Fibroblast of villous mesenchyme (primary cell): ENCODE results near the gene STAT2. TPM values are rescaled to one million over a fixed set of nuclear protein-coding genes. Genes with fewer than 3 reads are reported as not detected.

Source experiments
- DNase-seq: peaks from one replicate; pipeline ENCODE4 v3.0.0-alpha.2; 2010; ENCODE audit warnings: low read depth
- H3K4me3 ChIP-seq: 2 replicates; pipeline ENCODE4 v1.5.1; 2011; ENCODE audit warnings: low read depth, mild to moderate bottlenecking, low read length
- CTCF ChIP-seq: IDR thresholded peaks from 2 replicates; pipeline ENCODE4 v1.5.1; 2012; ENCODE audit warnings: low read depth, mild to moderate bottlenecking, low read length; ENCODE audit not compliant: insufficient read depth
- total RNA-seq: library from RNA; depleted of rRNA; stranded (reverse); fragments of >200 nt; gene quantifications from 2 replicates; pipeline ENCODE4 v1.2.3, GENCODE V29; 2012

The STAT2 gene
- total RNA-seq, 1 donor, result 296 TPM

GRCh38 chr12:56321027-56321426 lies 38.9 kb downstream of the STAT2 start:
- no peak for TF ChIP-seq CTCF
- no peak for DNase-seq
- no peak overlapping the region for H3K4me3 ChIP-seq

- no peak overlapping the region for H3K4me3 ChIP-seq
- DNase-seq, result no peak
- TF ChIP-seq CTCF, result no peak
Observed at GRCh38 chr12:56317675-56318074, 42.2 kb downstream of the STAT2 start.

- DNase-seq, result peak; percentile 98
- no peak for TF ChIP-seq CTCF
- peak within 1 kb of the TSS; percentile 84 for H3K4me3 ChIP-seq
Observed at GRCh38 chr12:56315622-56316473, 44.1 kb downstream of the STAT2 start, which contains the start of gene CNPY2. Gene CNPY2 (minus strand): TSS chr12:56315988. CDS start chr12:56315217, 771 bp downstream.

- no peak for TF ChIP-seq CTCF
- no peak for DNase-seq
Observed at GRCh38 chr12:56315249-56315621, 44.7 kb downstream of the STAT2 start.

GRCh38 chr12:56311003-56311402 lies 48.9 kb downstream of the STAT2 start:
- H3K4me3 ChIP-seq, result no peak overlapping the region
- no peak for DNase-seq
- no peak for TF ChIP-seq CTCF

More at GRCh38 chr12:56315249-56315621, 44.7 kb downstream of the STAT2 start:
- peak overlapping the region; percentile 84 for H3K4me3 ChIP-seq

GRCh38 chr12:56308714-56309113 lies 51.2 kb downstream of the STAT2 start:
- DNase-seq, result no peak
- H3K4me3 ChIP-seq, result no peak overlapping the region
- TF ChIP-seq CTCF, result no peak
